K562 (cell line): Measurements from ENCODE around the gene NRXN3.

Experiments
- BDP1 ChIP-seq: IDR thresholded peaks from 3 replicates; pipeline ENCODE4 v1.6.1; 2011; ENCODE audit not compliant: insufficient read length, insufficient read depth
- E2F3 ChIP-seq: fragments of 250-450 bp; sonication (Bioruptor Pico); IDR thresholded peaks from 2 replicates; pipeline ENCODE4 v1.4.0; 2020; ENCODE audit warnings: mild to moderate bottlenecking
- E4F1 ChIP-seq: fragments of 250-450 bp; sonication (Bioruptor Pico); IDR thresholded peaks from 2 replicates; pipeline ENCODE4 v1.5.0; 2021; ENCODE audit warnings: mild to moderate bottlenecking, borderline replicate concordance
- KLF6 ChIP-seq: fragments of 250-450 bp; sonication (Bioruptor Pico); IDR thresholded peaks from 2 replicates; pipeline ENCODE4 v1.4.0; 2020; ENCODE audit warnings: mild to moderate bottlenecking, moderate library complexity, borderline replicate concordance
- USF2 ChIP-seq: sonication (generic); formaldehyde crosslinking; IDR thresholded peaks from 2 replicates; pipeline ENCODE4 v1.5.0; 2020; ENCODE audit warnings: missing genetic modification reagents
- ZHX1 ChIP-seq: fragments of 150-350 bp; conservative IDR thresholded peaks from 2 replicates; pipeline ENCODE4 v1.6.1; 2014; ENCODE audit warnings: low read length
- ZNF655 ChIP-seq: fragments of 250-450 bp; sonication (Bioruptor Pico); IDR thresholded peaks from 2 replicates; pipeline ENCODE4 v1.5.0; 2021
- TF ChIP-seq, protein P1 (sequence below): sonication (generic); formaldehyde crosslinking; IDR thresholded peaks from 2 replicates; pipeline ENCODE4 v1.8.0; 2022; ENCODE audit warnings: missing genetic modification reagents, mild to moderate bottlenecking, moderate library complexity, borderline replicate concordance
- TF ChIP-seq, protein P2 (sequence below): fragments of 250-450 bp; sonication (Bioruptor Pico); IDR thresholded peaks from 2 replicates; pipeline ENCODE4 v1.6.1; 2021; ENCODE audit warnings: mild to moderate bottlenecking
- TF ChIP-seq, protein P3 (sequence below), 3 experiments: IDR thresholded peaks in 2 of 3; conservative IDR thresholded peaks in 1 of 3; 2 replicates each; pipeline ENCODE4 v1.5.1; 2011 to 2012; ENCODE audit warnings: low read length in 3 of 3, mild to moderate bottlenecking in 3 of 3, control low read depth in 2 of 3, improper control_type of control experiment in 1 of 3, inconsistent platforms in 1 of 3, low read depth in 1 of 3, mixed read lengths in 1 of 3, moderate library complexity in 1 of 3; ENCODE audit not compliant: insufficient read depth in 2 of 3

GRCh38 chr14:78561074-78561473 lies 390.9 kb downstream of the NRXN3 start:
- TF ChIP-seq E4F1 (no peak), USF2 (no peak), E2F3 (CRISPR knock-in tag) (no peak), ZNF655 (CRISPR knock-in tag) (no peak), ZHX1 (no peak), BDP1 (no peak), KLF6 (CRISPR knock-in tag) (no peak)
- TF ChIP-seq, protein P1, sequence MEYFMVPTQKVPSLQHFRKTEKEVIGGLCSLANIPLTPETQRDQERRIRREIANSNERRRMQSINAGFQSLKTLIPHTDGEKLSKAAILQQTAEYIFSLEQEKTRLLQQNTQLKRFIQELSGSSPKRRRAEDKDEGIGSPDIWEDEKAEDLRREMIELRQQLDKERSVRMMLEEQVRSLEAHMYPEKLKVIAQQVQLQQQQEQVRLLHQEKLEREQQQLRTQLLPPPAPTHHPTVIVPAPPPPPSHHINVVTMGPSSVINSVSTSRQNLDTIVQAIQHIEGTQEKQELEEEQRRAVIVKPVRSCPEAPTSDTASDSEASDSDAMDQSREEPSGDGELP (CRISPR knock-in tag), result no peak
- TF ChIP-seq, protein P2, sequence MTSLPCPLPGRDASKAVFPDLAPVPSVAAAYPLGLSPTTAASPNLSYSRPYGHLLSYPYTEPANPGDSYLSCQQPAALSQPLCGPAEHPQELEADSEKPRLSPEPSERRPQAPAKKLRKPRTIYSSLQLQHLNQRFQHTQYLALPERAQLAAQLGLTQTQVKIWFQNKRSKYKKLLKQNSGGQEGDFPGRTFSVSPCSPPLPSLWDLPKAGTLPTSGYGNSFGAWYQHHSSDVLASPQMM (CRISPR knock-in tag), result no peak
- TF ChIP-seq, protein P3, sequence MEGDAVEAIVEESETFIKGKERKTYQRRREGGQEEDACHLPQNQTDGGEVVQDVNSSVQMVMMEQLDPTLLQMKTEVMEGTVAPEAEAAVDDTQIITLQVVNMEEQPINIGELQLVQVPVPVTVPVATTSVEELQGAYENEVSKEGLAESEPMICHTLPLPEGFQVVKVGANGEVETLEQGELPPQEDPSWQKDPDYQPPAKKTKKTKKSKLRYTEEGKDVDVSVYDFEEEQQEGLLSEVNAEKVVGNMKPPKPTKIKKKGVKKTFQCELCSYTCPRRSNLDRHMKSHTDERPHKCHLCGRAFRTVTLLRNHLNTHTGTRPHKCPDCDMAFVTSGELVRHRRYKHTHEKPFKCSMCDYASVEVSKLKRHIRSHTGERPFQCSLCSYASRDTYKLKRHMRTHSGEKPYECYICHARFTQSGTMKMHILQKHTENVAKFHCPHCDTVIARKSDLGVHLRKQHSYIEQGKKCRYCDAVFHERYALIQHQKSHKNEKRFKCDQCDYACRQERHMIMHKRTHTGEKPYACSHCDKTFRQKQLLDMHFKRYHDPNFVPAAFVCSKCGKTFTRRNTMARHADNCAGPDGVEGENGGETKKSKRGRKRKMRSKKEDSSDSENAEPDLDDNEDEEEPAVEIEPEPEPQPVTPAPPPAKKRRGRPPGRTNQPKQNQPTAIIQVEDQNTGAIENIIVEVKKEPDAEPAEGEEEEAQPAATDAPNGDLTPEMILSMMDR (IDR thresholded peaks at IDR 0.05 in 2 of 3, conservative IDR thresholded peaks at IDR 0.05 in 1 of 3; ENCODE audit: insufficient read depth in 2 of 3, low read depth in 1 of 3, low read length in 3 of 3), result no peak
